Gastroesophageal sphincter (tissue), 3 donors: ENCODE data around the gene MAP2K1.

ENCODE experiments used
- EP300 ChIP-seq: sonication (generic); formaldehyde crosslinking; IDR thresholded peaks from one replicate; pipeline ENCODE4 v1.6.1; 2017; ENCODE audit warnings: antibody characterized with exemption, mild to moderate bottlenecking
- POLR2A ChIP-seq, 2 donors: fragments of 450-650 bp; IDR thresholded peaks; one replicate each; pipeline ENCODE4 v1.6.1; 2017; ENCODE audit warnings: antibody characterized with exemption in 2 of 2, mild to moderate bottlenecking in 2 of 2, moderate library complexity in 1 of 2
- TF ChIP-seq, protein P1 (sequence below), 4 experiments: fragments of 200-600 bp in 2 of 4; fragments of 450-650 bp in 2 of 4; sonication (generic) in 1 of 4; IDR thresholded peaks; one replicate each; pipeline ENCODE4 v1.5.1; 2017 to 2019; ENCODE audit warnings: antibody characterized with exemption in 4 of 4, mild to moderate bottlenecking in 2 of 4, moderate library complexity in 2 of 4

DNA sequence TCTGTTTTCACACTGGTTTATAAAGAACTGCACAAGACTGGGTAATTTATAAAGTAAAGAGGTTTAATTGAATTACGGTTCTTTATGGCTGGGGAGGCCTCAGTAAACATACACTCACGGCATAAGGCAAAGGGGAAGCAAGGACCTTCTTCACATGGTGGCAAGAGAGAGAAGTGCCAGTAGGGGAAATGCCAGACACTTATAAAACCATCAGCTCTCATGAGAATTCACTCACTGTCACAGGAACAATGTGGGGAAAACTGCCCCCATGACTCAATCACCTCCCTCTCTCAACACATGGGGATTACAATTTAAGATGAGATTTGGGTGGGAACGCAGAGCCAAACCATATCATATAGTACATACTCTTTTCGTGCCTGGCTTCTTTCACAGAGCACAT is 42.4 kb downstream of the MAP2K1 start:
- TF ChIP-seq, protein P1, sequence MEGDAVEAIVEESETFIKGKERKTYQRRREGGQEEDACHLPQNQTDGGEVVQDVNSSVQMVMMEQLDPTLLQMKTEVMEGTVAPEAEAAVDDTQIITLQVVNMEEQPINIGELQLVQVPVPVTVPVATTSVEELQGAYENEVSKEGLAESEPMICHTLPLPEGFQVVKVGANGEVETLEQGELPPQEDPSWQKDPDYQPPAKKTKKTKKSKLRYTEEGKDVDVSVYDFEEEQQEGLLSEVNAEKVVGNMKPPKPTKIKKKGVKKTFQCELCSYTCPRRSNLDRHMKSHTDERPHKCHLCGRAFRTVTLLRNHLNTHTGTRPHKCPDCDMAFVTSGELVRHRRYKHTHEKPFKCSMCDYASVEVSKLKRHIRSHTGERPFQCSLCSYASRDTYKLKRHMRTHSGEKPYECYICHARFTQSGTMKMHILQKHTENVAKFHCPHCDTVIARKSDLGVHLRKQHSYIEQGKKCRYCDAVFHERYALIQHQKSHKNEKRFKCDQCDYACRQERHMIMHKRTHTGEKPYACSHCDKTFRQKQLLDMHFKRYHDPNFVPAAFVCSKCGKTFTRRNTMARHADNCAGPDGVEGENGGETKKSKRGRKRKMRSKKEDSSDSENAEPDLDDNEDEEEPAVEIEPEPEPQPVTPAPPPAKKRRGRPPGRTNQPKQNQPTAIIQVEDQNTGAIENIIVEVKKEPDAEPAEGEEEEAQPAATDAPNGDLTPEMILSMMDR (IDR thresholded peaks at IDR 0.05) = no peak
- TF ChIP-seq EP300 (no peak), POLR2A (IDR thresholded peaks at IDR 0.05) (no peak)
